ENCODE results near the gene OGDHL. TPM values are rescaled to one million over a fixed set of nuclear protein-coding genes. Genes with fewer than 3 reads are reported as not detected.
"Not testable (repeated sequence)": the region's sequence is repeated elsewhere in the genome, so short reads cannot be mapped to it uniquely, and the experiment has no call there.

OGDHL gene
- total and polyA plus RNA-seq, 7 experiments from 2014 or later, result not detected

- intact Hi-C loops (cut with micrococcal nuclease), result loop anchor here in 1 of 2 donors (5.0 kb wide), 1 partner anchor 168 kb away; no protein-coding TSS in a partner anchor
- POLR2A ChIA-PET, result no interaction called here
- Mint-ChIP-seq H3K27me3 (peaks cover 19 to 77% (median 42%) of the 10 kb centered on the region in 5 donors), H3K36me3 (peaks cover 0 to 4% (median 0%) of the 10 kb centered on the region in 5 donors), H3K9me3 (peaks cover 0 to 6% (median 0%) of the 10 kb centered on the region in 11 donors), H3K27ac (no peak overlapping the region), H3K4me1 (peaks cover 0 to 8% (median 7%) of the 10 kb centered on the region in 7 donors), H3K4me3 (peak overlapping the region in 2 of 10 donors; percentile 10 to 13)
- DNase-seq (no peak), ATAC-seq (no peak)
- no peaks in the 10 kb centered on the region for H3K9me3 ChIP-seq (ENCODE audit: control insufficient read depth in 2 of 3, low read length in 3 of 3)
- H3K27ac ChIP-seq (ENCODE audit: low read depth, low read length), result no peak overlapping the region
- H3K36me3 ChIP-seq (ENCODE audit: control insufficient read depth in 2 of 3, insufficient read depth in 3 of 3, low read length in 3 of 3), result no peaks in the 10 kb centered on the region
- H3K4me3 ChIP-seq (ENCODE audit: low read length), result no peak overlapping the region
- H3K27me3 ChIP-seq (ENCODE audit: control insufficient read depth in 2 of 2, insufficient read depth in 2 of 2, low read length in 2 of 2), result no peaks in the 10 kb centered on the region
- no peaks in the 10 kb centered on the region for H3K4me1 ChIP-seq (ENCODE audit: control insufficient read depth in 2 of 2, insufficient read depth in 2 of 2, low read length in 2 of 2)
- CTCF ChIA-PET, result no interaction called here
Observed at GRCh38 chr10:49759787-49760551, 2.2 kb downstream of the OGDHL start.

GRCh38 chr10:49758249-49758930, 3.7 kb downstream of the OGDHL start:
- Mint-ChIP-seq H3K36me3 (peaks cover 0 to 4% (median 0%) of the 10 kb centered on the region in 5 donors), H3K9me3 (peaks cover 0 to 1% (median 0%) of the 10 kb centered on the region in 11 donors), H3K27ac (no peak overlapping the region), H3K27me3 (peaks cover 17 to 69% (median 37%) of the 10 kb centered on the region in 5 donors), H3K4me3 (no peak overlapping the region), H3K4me1 (peaks cover 0 to 8% (median 7%) of the 10 kb centered on the region in 7 donors)
- intact Hi-C loops (cut with micrococcal nuclease), result no loop called here
- Histone ChIP-seq H3K27ac (ENCODE audit: low read depth, low read length) (no peak overlapping the region), H3K9me3 (ENCODE audit: control insufficient read depth in 2 of 3, low read length in 3 of 3) (no peaks in the 10 kb centered on the region), H3K4me3 (ENCODE audit: low read length) (no peak overlapping the region), H3K36me3 (ENCODE audit: control insufficient read depth in 2 of 3, insufficient read depth in 3 of 3, low read length in 3 of 3) (no peaks in the 10 kb centered on the region), H3K27me3 (ENCODE audit: control insufficient read depth in 2 of 2, insufficient read depth in 2 of 2, low read length in 2 of 2) (no peaks in the 10 kb centered on the region), H3K4me1 (ENCODE audit: control insufficient read depth in 2 of 2, insufficient read depth in 2 of 2, low read length in 2 of 2) (no peaks in the 10 kb centered on the region)
- ChIA-PET POLR2A (no interaction called here), CTCF (no interaction called here)
- DNase-seq (no peak), ATAC-seq (no peak)

- Histone ChIP-seq H3K27me3 (ENCODE audit: control insufficient read depth in 2 of 2, insufficient read depth in 2 of 2, low read length in 2 of 2) (no peaks in the 10 kb centered on the region), H3K4me3 (ENCODE audit: low read length) (no peak overlapping the region), H3K27ac (ENCODE audit: low read depth, low read length) (no peak overlapping the region), H3K36me3 (ENCODE audit: control insufficient read depth in 2 of 3, insufficient read depth in 3 of 3, low read length in 3 of 3) (no peaks in the 10 kb centered on the region), H3K4me1 (ENCODE audit: control insufficient read depth in 2 of 2, insufficient read depth in 2 of 2, low read length in 2 of 2) (no peaks in the 10 kb centered on the region), H3K9me3 (ENCODE audit: control insufficient read depth in 2 of 3, low read length in 3 of 3) (no peaks in the 10 kb centered on the region)
- ChIA-PET POLR2A (no interaction called here), CTCF (no interaction called here)
- ATAC-seq (no peak), DNase-seq (no peak)
- H3K27me3 Mint-ChIP-seq, result peaks cover 5 to 68% (median 26%) of the 10 kb centered on the region in 5 donors
- H3K36me3 Mint-ChIP-seq, result no peaks in the 10 kb centered on the region
- H3K4me1 Mint-ChIP-seq, result no peaks in the 10 kb centered on the region
- H3K9me3 Mint-ChIP-seq, result peaks cover 0 to 1% (median 0%) of the 10 kb centered on the region in 11 donors
- intact Hi-C loops (cut with micrococcal nuclease), result no loop called here
- H3K4me3 Mint-ChIP-seq, result no peak overlapping the region
- no peak overlapping the region for H3K27ac Mint-ChIP-seq
Observed at GRCh38 chr10:49756641-49757040, 5.5 kb downstream of the OGDHL start.

GRCh38 chr10:49756031-49756430, 6.1 kb downstream of the OGDHL start:
- ChIA-PET POLR2A (no interaction called here), CTCF (no interaction called here)
- H3K9me3 ChIP-seq (ENCODE audit: control insufficient read depth in 2 of 3, low read length in 3 of 3), result no peaks in the 10 kb centered on the region
- no peaks in the 10 kb centered on the region for H3K4me1 ChIP-seq (ENCODE audit: control insufficient read depth in 2 of 2, insufficient read depth in 2 of 2, low read length in 2 of 2)
- no peak overlapping the region for H3K27ac ChIP-seq (ENCODE audit: low read depth, low read length)
- Mint-ChIP-seq H3K9me3 (peaks cover 0 to 1% (median 0%) of the 10 kb centered on the region in 11 donors), H3K4me1 (no peaks in the 10 kb centered on the region), H3K27ac (no peak overlapping the region), H3K36me3 (no peaks in the 10 kb centered on the region), H3K27me3 (peaks cover 2 to 70% (median 31%) of the 10 kb centered on the region in 5 donors), H3K4me3 (no peak overlapping the region)
- ATAC-seq (no peak), DNase-seq (no peak)
- H3K36me3 ChIP-seq (ENCODE audit: control insufficient read depth in 2 of 3, insufficient read depth in 3 of 3, low read length in 3 of 3), result no peaks in the 10 kb centered on the region
- no peaks in the 10 kb centered on the region for H3K27me3 ChIP-seq (ENCODE audit: control insufficient read depth in 2 of 2, insufficient read depth in 2 of 2, low read length in 2 of 2)
- H3K4me3 ChIP-seq (ENCODE audit: low read length), result no peak overlapping the region
- intact Hi-C loops (cut with micrococcal nuclease), result no loop called here

- POLR2A ChIA-PET; intact Hi-C loops (cut with micrococcal nuclease); ATAC-seq: not testable (repeated sequence)
Observed at GRCh38 chr10:49754951-49755350, 7.2 kb downstream of the OGDHL start.

GRCh38 chr10:49752584-49752983, 9.5 kb downstream of the OGDHL start:
- no peaks in the 10 kb centered on the region for H3K4me1 ChIP-seq (ENCODE audit: control insufficient read depth in 2 of 2, insufficient read depth in 2 of 2, low read length in 2 of 2)
- intact Hi-C loops (cut with micrococcal nuclease), result no loop called here
- DNase-seq (no peak), ATAC-seq (no peak)
- Mint-ChIP-seq H3K27me3 (peaks cover 0 to 45% (median 18%) of the 10 kb centered on the region in 5 donors), H3K27ac (no peak overlapping the region), H3K4me3 (peak overlapping the region in 1 of 10 donors; percentile 27), H3K36me3 (no peaks in the 10 kb centered on the region), H3K4me1 (no peaks in the 10 kb centered on the region), H3K9me3 (peaks cover 0 to 1% (median 0%) of the 10 kb centered on the region in 11 donors)
- H3K4me3 ChIP-seq (ENCODE audit: low read length), result no peak overlapping the region
- H3K9me3 ChIP-seq (ENCODE audit: control insufficient read depth in 2 of 3, low read length in 3 of 3), result no peaks in the 10 kb centered on the region
- no peaks in the 10 kb centered on the region for H3K36me3 ChIP-seq (ENCODE audit: control insufficient read depth in 2 of 3, insufficient read depth in 3 of 3, low read length in 3 of 3)
- no peaks in the 10 kb centered on the region for H3K27me3 ChIP-seq (ENCODE audit: control insufficient read depth in 2 of 2, insufficient read depth in 2 of 2, low read length in 2 of 2)
- CTCF ChIA-PET, result no interaction called here
- H3K27ac ChIP-seq (ENCODE audit: low read depth, low read length), result no peak overlapping the region
- POLR2A ChIA-PET, result no interaction called here

More at GRCh38 chr10:49754951-49755350, 7.2 kb downstream of the OGDHL start:
- H3K36me3 Mint-ChIP-seq; DNase-seq; H3K4me3 Mint-ChIP-seq; H3K4me1 ChIP-seq (ENCODE audit: control insufficient read depth in 2 of 2, insufficient read depth in 2 of 2, low read length in 2 of 2); H3K4me3 ChIP-seq (ENCODE audit: low read length); H3K36me3 ChIP-seq (ENCODE audit: control insufficient read depth in 2 of 3, insufficient read depth in 3 of 3, low read length in 3 of 3); H3K9me3 ChIP-seq (ENCODE audit: control insufficient read depth in 2 of 3, low read length in 3 of 3); H3K27ac ChIP-seq (ENCODE audit: low read depth, low read length); H3K4me1 Mint-ChIP-seq; CTCF ChIA-PET; H3K9me3 Mint-ChIP-seq; H3K27ac Mint-ChIP-seq; H3K27me3 ChIP-seq (ENCODE audit: control insufficient read depth in 2 of 2, insufficient read depth in 2 of 2, low read length in 2 of 2): not testable (repeated sequence)
- peaks cover 0 to 66% (median 32%) of the 10 kb centered on the region in 5 donors for H3K27me3 Mint-ChIP-seq

Data from naive thymus-derived CD4-positive, alpha-beta T cell (primary cell).